Hippocampal formation (tissue), 2 donors: ENCODE results near the gene CLCF1.
"Not testable (repeated sequence)": the region's sequence is repeated elsewhere in the genome, so short reads cannot be mapped to it uniquely, and the experiment has no call there.

Source experiments
- DNase-seq, 2 donors: peaks; one replicate each; lab custom pipeline; 2025; lab: John Stamatoyannopoulos, UW

Gene CLCF1

GRCh38 chr11:67322049-67322448 is 51.3 kb downstream of the CLCF1 start:
- no peak for DNase-seq

GRCh38 chr11:67321313-67321871 is 52.0 kb downstream of the CLCF1 start:
- no peak for DNase-seq

- DNase-seq, result no peak
Observed at GRCh38 chr11:67320691-67321090, 52.7 kb downstream of the CLCF1 start.

- DNase-seq, result no peak
Observed at GRCh38 chr11:67320011-67320410, 53.4 kb downstream of the CLCF1 start.

- DNase-seq, result not testable (repeated sequence)
Observed at GRCh38 chr11:67318876-67319275, 54.5 kb downstream of the CLCF1 start.

GRCh38 chr11:67317888-67318555 is 55.4 kb downstream of the CLCF1 start:
- DNase-seq, result no peak

GRCh38 chr11:67317205-67317887 is 56.1 kb downstream of the CLCF1 start:
- peak; percentile 91 to 93 for DNase-seq

GRCh38 chr11:67316882-67317204 is 56.6 kb downstream of the CLCF1 start:
- DNase-seq, result no peak

- DNase-seq, result no peak
Observed at GRCh38 chr11:67315325-67315909, 58.0 kb downstream of the CLCF1 start.

- no peak for DNase-seq
Observed at GRCh38 chr11:67314218-67314617, 59.2 kb downstream of the CLCF1 start.
